WERI-Rb-1 (cell line): ENCODE data around the gene NOTCH3.

Experiments
- DNase-seq: peaks from one replicate; pipeline ENCODE4 v3.0.0-alpha.2; 2020
- H3K27ac ChIP-seq: fragments of 250-450 bp; sonication (Bioruptor Pico); 2 replicates; pipeline ENCODE4 v1.5.1; 2020; ENCODE audit warnings: mild to moderate bottlenecking, moderate library complexity
- H3K27me3 ChIP-seq: fragments of 250-450 bp; sonication (Bioruptor Pico); 2 replicates; pipeline ENCODE4 v1.5.1; 2021; ENCODE audit warnings: mild to moderate bottlenecking, low read depth, moderate library complexity; ENCODE audit not compliant: insufficient read depth, severe bottlenecking
- H3K36me3 ChIP-seq: fragments of 250-450 bp; sonication (Bioruptor Pico); 2 replicates; pipeline ENCODE4 v1.5.1; 2020; ENCODE audit warnings: mild to moderate bottlenecking, moderate library complexity
- H3K4me3 ChIP-seq: 2 replicates; pipeline ENCODE4 v1.5.1; 2011; ENCODE audit warnings: low read depth, mild to moderate bottlenecking, control low read depth, low read length
- H3K9me3 ChIP-seq: fragments of 250-450 bp; sonication (Bioruptor Pico); 2 replicates; pipeline ENCODE4 v1.5.1; 2021; ENCODE audit warnings: mild to moderate bottlenecking, moderate library complexity; ENCODE audit not compliant: severe bottlenecking
- CTCF ChIP-seq: IDR thresholded peaks from 2 replicates; pipeline ENCODE4 v1.5.1; 2011; ENCODE audit warnings: low read depth, mild to moderate bottlenecking, control low read depth, inconsistent platforms, low read length

The NOTCH3 gene

DNA sequence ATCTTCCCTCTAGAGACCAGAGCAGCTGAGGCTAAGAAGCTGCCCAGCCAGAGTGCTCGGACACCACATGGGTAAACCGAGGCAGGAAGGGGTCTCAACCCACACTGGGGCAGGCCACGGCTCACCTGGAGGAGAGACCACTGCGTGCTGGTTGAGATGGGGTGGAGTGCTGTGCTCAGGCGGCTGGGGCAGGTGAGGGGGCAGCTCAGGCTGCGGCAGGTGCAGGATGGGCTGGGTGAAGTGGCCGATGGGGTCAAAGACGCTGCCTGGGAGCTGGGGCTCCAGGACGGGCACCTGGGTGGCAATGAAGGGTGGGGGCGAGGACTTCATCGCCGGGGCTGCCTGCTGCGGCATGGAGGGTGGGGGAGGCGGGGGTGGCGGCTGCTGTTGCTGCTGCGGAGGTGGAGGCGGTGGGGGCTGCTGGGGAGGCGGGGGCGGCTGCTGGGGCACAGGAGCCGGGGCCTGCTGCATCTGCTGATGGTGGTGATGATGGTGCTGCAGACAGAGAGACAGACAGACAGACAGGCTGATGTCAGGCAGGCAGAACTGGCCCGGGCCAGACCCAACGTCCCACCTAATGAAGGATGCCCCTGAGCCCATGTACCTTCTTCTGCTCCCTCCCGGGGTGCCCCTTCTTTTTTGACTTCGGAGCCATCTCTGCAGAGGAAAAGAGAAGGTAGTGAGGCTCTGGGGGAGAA is 43.5 kb upstream of the NOTCH3 start:
- Histone ChIP-seq H3K9me3 (no peaks in the 10 kb centered on the region), H3K36me3 (peaks cover 85% of the 10 kb centered on the region), H3K4me3 (no peak overlapping the region), H3K27ac (no peak overlapping the region), H3K27me3 (no peaks in the 10 kb centered on the region)
- TF ChIP-seq CTCF: no peak
- no peak for DNase-seq

- Histone ChIP-seq H3K27me3 (no peaks in the 10 kb centered on the region), H3K36me3 (peaks cover 85% of the 10 kb centered on the region), H3K4me3 (no peak overlapping the region), H3K9me3 (no peaks in the 10 kb centered on the region), H3K27ac (no peak overlapping the region)
- no peak for TF ChIP-seq CTCF
- no peak for DNase-seq
Observed at GRCh38 chr19:15243236-15243957, 42.6 kb upstream of the NOTCH3 start.

DNA sequence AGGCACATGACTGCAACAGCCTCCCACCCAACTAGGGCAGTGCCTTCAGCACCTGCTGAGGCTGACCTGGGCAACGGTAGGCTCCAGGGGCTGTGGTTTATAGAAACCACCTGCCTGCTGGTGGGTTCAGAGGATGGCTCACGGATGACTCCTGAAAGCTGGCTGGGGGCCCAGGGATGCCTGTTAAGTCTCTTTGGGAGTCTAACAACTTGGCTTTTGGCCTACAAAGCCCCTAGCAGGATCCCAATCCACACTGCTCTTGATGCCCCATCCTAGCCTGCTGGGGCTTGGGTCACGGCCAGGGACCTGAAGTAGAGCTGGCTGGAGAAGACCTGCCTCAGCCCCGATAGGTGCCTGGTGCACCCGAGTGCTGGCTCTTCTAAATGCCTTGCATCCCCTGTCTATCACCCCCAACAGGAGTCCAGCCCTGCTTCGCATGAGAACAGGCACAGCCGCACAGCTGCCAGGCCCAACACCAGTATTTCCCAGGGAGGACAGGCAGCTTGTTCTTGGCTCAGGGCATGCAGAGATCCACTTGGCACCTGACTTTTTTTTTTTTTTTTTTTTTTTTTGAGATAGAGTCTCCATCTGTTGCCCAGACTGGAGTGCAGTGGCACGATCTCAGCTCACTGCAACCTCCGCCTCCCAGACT is 40.6 kb upstream of the NOTCH3 start:
- Histone ChIP-seq H3K9me3 (no peaks in the 10 kb centered on the region), H3K27ac (no peak overlapping the region), H3K4me3 (no peak overlapping the region), H3K36me3 (peaks cover 79% of the 10 kb centered on the region), H3K27me3 (no peaks in the 10 kb centered on the region)
- DNase-seq: no peak
- TF ChIP-seq CTCF: no peak

GRCh38 chr19:15240515-15240914 is 39.7 kb upstream of the NOTCH3 start:
- no peak for TF ChIP-seq CTCF
- Histone ChIP-seq H3K27me3 (no peaks in the 10 kb centered on the region), H3K27ac (no peak overlapping the region), H3K36me3 (peaks cover 79% of the 10 kb centered on the region), H3K4me3 (no peak overlapping the region), H3K9me3 (no peaks in the 10 kb centered on the region)
- no peak for DNase-seq

- Histone ChIP-seq H3K9me3 (no peaks in the 10 kb centered on the region), H3K27me3 (no peaks in the 10 kb centered on the region), H3K27ac (no peak overlapping the region), H3K4me3 (no peak overlapping the region), H3K36me3 (peaks cover 70% of the 10 kb centered on the region)
- DNase-seq: no peak
- TF ChIP-seq CTCF: no peak
Observed at GRCh38 chr19:15239337-15239949, 38.6 kb upstream of the NOTCH3 start.
